ENCODE measurements around the gene LBX1.
"Not testable (repeated sequence)": the region's sequence is repeated elsewhere in the genome, so short reads cannot be mapped to it uniquely, and the experiment has no call there.

LBX1 gene

DNA sequence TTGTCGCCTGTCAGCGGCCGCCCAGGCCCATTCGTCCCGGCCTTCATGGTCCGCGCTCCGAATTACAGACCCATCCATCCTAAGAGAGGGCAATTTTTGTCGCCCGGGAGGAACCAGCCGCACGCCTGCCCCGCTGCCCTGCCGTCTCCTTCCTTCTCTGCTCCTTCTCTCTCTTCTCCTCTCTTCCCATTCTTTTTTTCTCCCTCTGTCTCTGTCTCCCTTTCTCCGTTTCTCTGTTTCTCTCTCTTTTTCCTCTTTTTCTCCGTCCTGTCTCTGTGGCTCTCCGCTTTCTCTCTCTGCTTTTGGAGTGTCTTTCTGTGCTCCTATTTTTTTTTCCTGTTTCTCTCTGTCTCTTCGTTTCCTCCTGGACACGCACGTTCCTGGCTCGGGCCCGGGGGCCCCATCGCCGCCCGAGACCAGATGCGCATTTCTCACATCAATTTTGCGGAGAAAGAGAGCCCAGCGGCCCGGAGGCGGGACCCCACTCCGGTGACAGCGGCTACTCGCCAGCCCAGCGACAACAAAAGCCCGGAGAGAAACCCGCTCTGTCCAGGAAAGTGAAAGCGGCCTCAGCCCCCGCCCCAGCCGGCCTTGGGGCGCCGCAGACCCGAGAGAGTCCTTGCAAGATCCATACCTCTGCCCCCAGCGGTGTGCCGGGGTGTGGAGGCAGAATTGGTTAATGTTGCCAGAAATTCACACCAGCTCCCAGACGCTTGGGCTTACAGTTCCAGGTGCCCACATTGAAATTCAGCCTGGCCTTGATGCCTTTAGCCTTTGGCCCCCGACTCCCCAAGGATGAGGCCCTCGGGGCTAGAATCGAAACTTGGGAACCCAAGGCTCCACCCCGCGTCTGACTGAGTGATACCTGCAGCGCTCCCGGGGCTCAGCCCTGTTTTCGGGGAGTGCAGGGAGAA lies 4.1 kb downstream of the LBX1 start:
- peak; percentile 34 for DNase-seq

DNA sequence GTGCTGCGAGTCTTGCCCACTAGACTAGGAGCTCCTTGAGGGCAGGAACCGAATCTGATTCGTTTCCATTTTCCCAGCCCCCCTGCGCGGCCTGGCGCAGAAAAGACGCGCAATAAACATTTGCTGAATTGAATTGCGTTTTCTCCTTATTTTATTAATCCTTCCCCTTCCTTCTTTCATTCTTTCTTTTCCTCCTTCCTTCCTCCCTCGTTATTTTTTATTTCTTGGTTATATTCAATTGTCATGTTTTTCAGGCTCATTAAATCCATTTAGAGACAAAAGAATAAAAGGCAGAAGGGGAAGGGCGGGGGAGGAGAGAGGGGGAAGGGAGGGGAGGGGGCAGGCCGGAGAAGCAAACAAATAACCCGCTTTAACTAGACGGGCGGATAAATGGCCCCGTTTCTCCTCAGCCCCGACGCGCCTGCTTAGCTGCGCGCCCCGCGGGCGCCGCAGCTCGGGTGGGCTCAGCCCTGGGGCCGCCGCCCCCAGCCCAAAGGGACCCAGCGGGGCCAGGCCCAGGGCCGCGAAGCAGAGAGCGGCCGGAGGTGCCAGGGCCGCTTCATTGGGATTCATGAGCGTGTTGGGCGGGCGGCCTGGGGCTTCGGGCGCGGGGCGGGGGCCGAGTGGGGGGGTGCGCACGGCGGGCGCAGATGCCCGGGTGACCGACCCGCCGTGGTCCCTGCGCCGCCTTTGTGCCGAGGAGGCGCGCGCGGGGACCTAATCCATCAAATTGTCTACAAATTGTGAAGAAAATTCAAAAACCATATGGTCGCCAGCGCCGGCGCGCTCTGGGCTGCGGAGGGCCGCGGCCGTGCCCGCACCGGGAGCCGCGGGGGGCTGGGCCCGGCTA lies 5.0 kb downstream of the LBX1 start:
- no peak for DNase-seq

DNA sequence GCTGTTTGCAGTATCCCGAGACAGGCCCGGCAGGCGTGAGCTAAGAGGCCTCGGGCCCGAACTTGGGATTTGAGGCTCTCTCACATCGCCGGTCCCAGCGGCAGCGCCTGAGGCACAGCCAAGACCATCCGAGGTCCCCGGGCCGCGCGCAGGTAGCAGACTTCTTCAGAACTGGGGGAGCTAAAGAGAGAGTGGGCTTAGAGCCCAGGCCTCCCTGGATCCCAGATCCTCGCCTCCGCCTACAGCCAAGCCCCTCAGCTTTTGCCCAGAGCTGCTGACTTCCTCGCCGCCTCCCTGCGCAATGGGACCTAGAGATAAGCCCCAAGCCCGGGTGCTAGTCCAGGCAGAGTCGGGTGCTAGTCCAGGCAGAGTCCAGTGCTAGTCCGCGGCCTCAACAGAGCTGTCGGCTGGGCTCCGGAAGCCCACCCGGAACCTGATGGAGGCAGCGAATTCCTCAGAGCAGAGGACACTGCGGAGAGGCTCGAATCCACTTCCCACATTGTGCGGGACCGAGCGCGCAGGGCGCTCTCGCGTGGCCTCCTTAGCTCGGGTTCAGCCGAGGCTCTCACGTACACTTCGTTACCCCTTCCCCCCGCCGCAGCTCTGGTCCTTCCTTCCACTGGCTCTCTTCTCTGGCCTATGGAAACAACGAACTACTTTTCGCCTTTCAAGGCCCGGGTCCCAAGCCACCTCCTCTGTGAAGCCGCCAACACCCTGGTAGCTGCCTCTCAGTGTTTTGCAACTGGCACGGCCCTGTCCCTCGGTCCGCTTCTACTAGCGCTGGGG lies 5.8 kb downstream of the LBX1 start:
- DNase-seq = no peak

DNA sequence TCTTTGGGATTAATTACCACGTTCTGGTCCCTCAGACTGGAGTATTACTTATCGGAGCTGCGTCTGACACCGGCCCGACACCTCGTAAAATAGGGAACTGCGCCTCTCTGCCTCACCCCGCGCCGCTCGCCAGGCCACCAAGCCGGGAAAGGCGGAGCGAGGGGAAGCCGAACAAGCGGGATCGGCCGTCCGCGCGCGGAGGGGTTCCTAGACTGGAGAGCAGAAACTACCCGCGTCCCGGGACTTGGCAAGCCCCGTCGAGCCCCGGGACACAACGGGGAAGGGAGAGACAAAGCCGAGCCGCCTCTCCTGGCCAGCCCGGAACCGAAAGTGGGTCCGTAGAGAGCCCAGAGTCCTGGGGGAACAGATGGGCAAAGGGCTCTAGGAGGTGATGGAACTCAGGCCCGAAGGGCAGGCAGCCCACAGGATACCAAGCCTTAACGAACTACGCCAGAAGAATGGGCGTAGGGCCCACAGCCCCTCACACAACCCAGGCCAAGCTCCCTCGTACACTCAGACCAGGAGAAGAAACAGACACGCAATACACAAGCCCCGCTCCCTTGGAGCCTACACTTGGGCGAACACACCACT lies 6.5 kb downstream of the LBX1 start:
- no peak for DNase-seq

DNA sequence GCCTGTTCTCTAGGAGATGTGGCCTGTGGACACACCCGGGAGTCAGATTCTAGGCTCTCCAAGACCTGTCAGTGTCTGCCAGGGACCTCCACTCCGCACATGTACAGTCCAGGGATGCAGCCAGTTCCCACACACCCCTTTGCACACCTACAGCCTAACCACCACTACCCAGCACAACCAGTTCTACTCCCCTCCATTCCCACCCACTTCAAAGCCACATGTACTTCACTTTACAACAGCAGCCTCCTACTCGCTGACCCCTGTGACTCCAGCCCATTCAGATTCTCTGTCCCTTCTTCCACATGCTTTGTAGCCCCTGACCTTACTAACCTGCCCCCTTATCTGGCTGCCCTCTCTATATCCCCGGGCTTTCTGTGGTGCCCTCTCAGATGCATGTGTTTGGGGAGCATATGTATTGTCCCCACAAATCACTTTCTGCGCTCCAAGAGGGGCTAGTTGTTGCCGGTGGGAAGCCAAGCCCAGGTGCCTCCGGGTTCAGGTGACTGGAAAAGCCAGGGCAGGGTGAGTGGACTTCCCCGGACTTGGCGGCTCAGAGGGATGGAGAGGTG lies 7.2 kb downstream of the LBX1 start:
- no peak for DNase-seq

DNA sequence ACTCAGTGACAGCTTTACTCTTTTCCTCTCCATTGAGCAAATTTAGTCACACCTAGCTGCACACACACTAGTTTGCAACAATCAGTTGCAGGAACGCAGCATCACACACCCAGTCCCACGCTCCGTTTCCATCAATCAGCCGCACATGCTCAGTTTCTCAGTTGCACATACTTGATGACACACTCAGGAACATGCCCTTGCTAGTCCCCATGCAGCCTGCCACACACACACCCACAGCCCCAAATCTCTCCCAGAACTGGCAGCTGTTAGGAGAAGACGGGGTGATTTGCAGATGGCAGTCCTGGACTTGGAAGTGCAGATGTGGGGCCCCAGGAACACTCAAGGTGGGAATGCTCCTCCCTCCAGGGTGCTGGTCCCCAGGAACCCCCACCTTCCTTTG lies 7.7 kb downstream of the LBX1 start:
- no peak for DNase-seq

DNA sequence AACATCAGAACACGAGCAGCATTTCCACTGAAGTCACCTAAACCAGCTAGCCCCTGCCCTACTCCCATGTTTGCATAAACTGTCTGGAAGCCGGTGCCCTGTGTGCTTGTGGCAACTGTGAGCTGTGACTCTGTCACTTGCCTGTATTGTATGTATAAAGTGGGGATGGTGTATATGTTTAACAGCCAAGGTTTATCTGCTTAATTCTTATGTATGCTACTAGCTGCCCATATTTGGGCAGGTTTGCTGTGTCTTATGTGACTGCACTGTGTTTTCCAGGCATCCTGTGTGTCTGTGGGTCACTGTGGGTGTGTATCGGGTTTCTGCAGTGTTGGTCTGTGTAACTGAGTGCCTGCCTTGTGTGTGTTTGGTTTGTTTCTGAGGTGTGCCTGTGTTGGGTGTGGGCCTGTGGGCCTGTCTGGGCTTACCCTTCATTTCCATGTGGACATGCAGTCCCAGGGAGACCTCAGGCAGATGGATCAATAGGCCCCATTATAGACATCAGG lies 9.3 kb downstream of the LBX1 start:
- DNase-seq = no peak

DNA sequence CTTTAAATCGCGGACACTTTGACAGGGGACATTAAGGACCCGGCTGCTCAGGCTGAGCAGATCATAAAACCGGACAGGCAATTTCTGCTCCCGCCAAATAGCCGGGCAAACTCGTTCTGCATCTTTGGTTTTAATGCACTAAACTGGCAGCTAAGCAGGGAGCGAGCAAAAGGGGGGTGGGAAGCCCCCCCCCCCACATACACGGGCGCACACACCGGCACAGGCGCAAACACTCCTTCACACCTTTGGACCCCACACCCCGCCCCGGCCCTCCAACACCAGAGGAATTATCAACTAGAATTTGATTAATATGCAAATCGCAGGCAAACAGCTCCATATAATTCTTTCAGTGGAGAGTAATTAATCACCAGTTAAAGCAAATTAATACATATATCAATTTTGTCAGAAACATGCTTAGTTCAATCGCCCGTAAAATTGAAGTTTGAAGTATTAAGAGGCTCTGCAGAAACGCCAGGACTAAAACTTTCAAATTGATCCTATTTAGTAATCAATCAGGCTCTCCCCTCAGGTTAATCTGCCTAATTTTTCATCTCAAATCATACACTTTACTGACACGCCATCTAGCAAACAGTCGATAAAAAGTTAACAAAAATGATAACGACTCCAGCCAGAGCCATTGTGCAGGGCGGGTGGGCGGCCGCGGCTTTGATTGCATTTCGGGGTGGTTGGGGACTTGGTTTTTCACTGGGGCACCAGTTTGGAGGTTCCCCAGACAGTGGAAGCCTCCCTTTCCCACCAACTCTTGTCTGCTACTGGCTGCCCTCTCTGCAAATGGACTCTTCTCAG lies 9.9 kb downstream of the LBX1 start:
- DNase-seq = no peak

DNA sequence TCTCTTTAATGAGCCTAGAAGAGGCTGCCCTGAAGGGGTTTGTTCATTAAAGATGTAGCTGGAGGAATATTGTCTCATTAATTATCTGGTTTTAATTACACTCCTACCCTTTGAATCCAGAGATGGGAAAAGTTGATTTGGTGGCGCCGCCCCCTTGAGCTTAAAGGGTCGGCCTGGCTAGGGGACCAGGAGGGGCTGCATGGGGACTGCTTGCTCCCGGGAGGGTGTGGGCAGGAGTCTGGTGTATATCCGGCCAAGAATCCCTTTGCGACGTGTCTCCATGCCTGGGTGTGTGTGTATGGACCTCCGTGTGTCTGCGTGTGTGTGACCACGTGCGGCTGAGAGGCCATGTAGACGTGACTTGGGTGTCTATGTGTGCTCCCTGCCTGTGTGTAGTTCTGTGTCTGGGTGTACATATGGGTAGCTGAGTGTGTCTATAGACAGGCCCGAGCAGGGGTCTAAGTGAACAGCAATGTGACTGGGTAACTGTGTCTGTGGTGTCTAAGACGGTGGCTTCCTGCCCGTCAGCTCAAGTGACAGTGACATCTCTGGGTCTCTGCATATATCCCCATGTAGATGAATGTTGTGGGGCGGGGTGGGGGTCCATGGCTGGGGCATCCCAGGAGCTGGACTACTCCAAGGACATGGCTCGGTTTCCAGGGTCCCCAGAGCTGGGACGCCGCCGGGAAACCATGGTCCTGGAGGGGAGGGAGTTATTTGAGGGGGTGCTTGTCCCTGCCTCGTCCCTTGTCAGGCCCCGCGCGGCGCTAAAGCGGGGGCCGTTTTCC lies 10.7 kb downstream of the LBX1 start:
- DNase-seq = no peak

DNA sequence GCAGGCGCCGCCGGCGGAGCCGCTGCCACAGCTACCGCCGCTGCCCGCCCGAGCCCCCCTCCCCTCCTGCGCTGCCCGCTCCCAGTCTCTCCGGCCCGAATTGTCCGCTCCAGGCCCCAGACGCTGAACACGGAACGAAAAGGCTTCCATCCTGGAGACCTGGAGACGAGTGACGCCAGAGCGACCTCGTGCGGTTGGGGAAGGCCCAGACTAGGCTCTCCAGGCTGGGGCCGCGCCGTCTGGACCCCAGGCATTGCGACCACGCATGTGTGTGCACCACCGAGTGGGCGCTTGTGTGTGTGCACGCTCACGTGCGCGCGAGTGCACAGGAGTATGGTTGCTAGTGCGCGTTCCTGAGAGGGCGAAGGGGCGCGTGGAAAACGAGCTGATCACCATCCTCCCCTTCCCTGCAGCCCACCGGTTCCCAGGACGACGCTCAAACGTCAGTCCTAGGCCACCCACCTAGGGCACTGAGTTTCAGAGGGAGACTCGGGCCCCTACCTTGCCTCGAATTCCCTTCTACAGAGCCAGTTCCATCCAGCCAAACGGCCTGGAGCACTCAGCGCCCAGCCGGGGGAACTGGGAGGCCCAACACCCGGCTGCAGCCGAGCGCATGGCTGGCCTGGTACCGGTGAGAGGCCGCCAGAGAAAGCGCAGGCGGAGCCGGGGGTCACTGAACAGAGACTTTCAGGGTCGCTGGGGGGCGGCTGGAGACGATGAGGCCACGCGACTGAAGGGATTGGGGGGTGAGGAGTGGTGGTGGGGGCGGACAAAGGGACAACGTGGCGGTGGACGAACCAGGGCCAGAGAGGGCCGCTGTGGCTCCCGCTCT lies 11.6 kb downstream of the LBX1 start:
- DNase-seq = no peak

DNA sequence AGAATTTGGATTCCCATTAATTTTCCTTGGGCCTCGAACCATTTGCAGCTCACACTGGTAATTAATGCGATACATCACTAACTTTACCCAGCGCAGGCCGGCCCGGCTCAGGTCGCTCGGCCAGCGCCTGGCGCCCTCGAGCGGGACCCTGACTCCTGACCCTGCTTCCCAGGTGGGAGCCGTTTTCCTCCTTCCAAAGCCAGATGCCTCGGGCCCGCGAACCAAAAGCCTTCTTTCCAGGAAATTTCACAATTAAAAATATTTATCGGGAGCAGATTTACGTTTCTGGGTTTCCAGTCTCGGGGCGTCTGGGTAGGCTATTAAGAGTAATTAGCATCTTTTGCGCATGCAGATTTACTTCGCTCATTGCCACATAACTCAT lies 12.2 kb downstream of the LBX1 start:
- DNase-seq = no peak

DNA sequence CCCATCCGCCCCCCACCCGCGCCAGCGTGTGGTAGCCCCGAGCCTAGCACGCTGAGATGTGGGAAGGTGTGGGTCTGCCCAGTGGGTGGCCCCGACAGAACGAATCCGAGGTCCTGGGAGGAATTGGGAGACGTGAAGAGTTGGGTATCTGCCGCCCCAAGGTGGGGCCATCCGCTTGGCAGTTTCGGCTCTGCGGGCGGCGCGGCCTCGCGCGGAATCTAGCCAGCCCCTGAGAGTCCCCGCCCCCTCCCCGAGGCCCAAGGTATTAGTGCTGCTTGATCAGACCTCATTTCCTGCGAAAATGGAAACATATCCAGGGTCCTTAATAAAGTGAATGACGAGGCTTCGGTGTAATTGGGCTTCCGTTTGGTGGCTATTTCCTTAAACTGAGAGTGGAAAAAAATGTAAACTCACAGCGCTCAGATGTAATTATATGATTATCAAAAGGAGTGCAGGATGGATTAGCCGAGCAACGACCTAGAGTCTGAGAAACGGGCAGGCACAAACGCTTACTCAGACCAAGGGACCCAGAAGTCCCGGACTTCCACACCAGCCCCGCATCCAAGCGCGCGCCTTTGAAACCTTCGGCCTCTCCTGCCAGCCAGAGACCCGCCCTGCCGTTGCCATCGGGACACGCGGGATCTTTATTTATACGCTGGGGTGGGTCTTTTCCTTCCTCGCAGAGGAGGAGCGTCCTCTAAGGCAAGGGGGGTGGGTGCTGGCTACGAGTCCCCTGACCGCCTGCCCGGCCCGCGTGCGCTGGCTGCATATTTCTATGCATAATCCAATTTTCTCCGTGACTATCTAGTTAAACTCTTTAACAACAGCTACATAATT lies 12.8 kb downstream of the LBX1 start:
- peak; percentile 33 for DNase-seq

DNA sequence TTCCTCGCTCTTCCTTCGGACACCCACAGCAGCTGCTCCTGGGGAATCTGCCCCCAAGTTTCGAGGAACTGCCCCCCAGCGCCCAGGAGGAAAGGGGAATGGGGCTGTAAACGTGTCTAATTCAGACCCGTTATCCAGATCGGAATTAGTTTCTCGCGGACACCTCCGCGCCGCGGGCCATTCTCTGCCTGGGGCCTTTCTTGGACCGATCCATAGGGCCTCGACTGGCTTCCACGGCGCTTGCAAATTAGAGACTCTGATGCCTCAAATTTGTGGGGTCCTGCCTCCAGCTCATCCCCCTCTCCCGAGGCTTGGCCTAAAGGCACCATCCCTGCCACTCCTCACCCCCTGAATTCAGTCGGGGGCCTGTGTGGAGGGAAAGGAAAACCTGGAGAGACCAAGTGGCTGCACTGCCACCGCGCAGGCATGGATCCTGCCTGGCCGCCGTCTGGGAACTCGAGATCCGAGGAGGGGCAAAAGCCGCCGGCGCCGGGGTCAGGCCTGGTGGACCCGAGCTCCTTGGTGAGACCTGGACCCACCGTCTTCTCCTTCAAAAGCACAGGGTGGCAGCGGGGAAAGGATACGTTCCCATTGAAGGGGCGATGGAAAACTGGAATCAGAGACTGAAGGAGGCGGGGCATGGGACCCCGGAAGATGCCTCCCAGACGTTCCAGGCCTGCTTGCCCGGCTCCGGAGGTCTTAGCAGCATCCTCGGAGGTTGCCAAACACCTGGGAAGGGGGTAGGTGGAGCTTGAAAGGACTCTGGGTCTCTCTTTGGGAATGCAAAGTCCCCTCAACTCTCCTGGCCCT lies 13.7 kb downstream of the LBX1 start:
- DNase-seq = no peak

DNA sequence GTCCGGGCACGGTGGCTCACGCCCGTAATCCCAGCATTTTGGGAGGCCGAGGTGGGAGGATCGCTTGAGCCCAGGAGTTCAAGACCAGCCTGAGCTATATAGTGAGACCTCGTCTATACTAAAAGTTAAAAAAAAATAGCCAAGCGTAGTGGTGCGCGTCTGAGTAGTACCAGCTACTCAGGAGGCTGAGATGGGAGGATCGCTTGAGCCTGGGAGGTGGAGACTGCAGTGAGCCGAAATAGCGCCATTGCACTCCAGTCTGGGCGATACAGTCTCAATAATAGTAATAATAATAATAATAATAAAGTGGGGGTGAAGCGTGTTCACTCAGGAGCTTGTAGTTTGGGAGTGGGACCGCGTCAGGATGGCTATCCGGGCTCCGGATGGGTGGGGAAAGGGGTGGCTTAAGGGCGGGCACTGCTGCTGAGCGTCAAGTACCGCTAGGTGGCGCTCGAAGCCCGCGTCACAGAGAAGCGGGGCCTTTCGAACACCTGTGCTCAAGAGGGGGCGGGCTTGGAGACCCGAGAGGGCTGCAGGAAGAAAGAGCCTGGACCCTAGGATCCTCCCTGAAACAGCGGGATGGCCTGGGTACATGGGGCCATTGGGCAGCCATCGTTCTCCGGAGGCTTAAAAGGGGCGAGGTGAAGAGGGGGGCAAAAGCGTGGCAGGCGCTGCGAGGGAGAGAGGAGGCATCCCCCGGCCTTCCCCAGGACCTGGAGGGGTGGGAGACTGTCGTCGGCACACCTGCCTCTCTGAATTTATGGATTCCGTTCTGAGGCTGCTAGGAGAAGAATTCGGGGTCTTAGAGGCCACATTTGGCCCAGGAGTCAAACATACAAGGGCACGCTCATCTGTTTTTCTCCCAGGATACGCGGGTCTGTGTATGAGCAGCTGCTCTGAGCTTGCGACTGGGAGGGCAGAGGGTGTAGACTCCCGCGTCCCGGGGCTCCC lies 14.5 kb downstream of the LBX1 start:
- DNase-seq = peak; percentile 81

DNA sequence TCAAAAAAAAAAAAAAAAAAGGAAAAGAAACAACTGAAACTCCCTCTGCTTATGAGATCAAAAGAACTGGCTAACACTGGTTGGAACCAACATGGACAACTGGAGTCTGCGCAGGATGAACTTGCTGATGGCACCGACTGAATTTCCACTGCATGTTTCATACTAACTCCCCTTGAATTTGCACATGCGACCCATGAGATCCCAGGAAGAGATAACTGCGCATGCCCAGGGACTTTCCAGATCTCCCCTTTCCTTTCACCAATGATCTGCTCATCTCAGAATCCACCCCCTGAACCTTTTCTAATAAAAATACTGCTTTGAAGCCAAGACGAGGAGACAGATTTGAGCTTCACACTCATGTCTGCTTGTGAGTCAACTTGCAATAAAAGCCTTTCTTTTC lies 20.7 kb downstream of the LBX1 start:
- no peak for DNase-seq

DNA sequence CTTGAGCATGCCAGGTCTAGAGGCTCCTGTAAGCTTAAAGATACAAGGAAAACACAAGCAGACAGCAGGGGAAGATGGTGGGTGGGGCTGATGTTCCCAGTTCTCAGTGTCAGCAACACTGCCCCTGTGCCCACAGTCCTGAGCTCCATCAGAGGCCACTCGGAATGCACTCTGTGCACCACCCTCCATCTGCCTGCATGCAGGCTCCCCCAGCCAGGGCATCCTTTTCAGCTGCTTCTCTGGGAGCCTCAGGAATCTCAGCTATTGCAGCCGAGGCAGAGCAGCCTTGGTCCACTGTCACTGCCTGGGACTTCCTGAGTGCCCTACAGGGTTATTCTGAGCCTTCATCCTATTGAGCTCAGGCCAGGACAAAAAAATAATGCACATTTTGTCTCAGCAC lies 22.2 kb downstream of the LBX1 start:
- DNase-seq = no peak

DNA sequence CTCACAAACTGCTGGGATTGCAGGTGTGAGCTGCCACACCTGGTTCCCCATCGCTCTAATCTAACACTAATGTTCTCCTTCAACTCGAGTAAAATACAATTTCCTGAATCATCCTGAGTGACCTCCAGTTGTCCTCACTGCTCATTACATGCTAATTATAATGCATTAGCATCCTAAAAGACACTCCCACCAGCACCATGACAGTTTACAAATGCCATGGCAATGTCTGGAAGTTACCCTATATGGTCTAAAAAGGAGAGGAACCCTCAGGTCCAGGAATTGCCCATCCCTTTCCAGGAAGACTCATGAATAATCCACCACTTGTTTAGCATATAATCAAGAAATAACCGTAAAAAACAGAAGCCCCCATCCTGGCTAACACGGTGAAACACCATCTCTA lies 26.6 kb downstream of the LBX1 start:
- not testable (repeated sequence) for DNase-seq

Data from activated CD4-positive, CD25-positive, alpha-beta regulatory T cell treated with anti-CD3 and anti-CD28 coated beads, Interleukin-2, amount 50 U/mL, for 72 hours (primary cell).